GM21737 (cell line): ENCODE data around the gene CDK16.
"Not testable (repeated sequence)": the region's sequence is repeated elsewhere in the genome, so short reads cannot be mapped to it uniquely, and the experiment has no call there.

ENCODE experiments used
- ATAC-seq: cut with Tn5 transposase; IDR thresholded peaks from one replicate; pipeline ENCODE4 v1.9.1; 2021; ENCODE audit warnings: mild to moderate bottlenecking, moderate library complexity; ENCODE audit not compliant: unreplicated experiment

The CDK16 gene

DNA sequence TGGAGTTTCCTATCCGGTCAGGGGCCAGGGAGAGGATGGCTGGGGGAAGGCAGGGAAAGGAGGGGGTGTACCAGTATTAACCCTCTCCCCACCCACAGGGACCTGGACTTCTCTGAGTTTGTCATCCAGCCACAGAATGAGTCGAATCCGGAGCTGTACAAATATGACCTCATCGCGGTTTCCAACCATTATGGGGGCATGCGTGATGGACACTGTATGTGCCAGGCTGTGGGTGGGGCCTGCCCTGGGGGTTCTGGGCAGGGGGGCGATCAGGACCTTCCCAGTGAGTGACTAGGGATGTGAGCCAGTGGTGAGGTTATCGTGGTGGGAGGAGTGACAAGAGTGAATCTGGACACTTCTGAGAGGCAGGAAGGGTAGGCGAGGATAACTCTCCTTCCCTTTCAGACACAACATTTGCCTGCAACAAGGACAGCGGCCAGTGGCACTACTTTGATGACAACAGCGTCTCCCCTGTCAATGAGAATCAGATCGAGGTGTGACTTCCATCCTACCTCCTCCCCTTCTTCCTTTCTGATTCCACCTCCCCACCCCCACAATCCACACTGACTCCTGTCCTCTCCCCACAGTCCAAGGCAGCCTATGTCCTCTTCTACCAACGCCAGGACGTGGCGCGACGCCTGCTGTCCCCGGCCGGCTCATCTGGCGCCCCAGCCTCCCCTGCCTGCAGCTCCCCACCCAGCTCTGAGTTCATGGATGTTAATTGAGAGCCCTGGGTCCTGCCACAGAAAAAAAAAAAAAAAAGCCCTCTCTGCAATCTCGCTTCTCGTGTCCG, 28.9 kb downstream of the CDK16 start:
- no peak for ATAC-seq

DNA sequence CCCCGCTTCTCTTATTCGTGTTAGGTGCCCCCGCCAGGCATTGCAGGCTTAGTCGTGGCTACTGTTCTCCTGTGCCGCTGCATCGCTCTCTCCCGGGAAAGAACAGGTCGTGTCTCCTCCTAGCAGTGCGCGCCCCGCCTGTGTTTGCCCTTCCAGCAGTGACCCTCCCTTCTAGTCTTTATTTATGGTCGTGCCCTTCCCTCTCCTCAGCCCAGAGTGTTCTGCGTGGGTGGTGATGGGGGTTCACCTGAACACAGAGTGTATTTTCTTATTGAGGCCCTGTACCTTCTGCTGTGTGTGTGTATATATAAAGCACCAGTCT, 29.5 kb downstream of the CDK16 start:
- no peak for ATAC-seq

DNA sequence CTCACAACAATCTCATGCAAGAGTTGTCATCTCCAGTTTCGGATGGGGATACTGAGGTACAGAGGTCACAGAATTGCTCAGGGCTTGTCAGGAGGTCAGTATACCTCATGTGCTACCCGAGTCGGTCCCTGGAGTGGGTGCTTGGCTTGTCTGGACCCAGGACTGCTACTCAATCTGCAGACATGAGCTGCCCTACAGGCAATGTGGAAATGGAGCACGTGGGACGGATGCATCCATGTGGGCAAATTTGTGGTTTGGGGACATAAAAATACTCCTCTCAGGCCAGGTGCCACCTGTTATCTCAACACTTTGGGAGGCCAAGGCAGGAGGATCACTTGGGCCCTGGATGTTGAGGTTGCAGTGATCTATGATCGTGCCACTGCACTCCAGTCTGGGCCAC, 30.1 kb downstream of the CDK16 start:
- no peak for ATAC-seq

DNA sequence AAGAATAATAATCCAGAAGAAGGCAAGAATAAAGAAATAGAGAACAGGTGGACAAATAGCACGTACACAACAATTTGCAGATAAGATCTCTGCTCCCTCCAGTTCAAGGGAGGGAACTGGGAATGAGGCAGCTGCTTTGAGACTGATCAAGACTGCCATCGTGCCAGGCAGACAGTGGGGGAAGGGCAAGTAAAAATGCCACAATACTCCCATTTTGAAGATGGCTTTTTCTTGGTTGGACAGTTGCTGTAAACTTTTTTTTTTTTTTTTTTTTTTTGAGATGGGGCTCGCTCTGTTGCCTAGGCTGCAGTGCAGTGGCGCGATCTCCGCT, 31.5 kb downstream of the CDK16 start:
- no peak for ATAC-seq

DNA sequence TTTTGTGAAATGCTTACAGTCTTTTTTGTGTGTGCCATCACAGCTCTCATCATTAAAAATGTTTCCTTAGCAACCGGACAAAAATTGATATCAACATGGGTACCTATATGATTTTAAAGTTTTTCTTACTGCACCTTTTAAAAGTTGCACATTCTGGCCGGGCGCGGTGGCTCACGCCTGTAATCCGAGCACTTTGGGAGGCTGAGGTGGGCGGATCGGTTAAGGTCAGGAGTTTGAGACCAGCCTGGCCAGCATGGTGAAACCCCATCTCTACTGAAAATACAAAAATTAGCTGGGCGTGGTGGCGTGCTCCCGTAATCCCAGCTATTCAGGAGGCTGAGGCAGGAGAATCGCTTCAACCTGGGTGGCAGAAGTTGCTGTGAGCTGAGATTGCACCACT, 39.1 kb downstream of the CDK16 start:
- not testable (repeated sequence) for ATAC-seq

DNA sequence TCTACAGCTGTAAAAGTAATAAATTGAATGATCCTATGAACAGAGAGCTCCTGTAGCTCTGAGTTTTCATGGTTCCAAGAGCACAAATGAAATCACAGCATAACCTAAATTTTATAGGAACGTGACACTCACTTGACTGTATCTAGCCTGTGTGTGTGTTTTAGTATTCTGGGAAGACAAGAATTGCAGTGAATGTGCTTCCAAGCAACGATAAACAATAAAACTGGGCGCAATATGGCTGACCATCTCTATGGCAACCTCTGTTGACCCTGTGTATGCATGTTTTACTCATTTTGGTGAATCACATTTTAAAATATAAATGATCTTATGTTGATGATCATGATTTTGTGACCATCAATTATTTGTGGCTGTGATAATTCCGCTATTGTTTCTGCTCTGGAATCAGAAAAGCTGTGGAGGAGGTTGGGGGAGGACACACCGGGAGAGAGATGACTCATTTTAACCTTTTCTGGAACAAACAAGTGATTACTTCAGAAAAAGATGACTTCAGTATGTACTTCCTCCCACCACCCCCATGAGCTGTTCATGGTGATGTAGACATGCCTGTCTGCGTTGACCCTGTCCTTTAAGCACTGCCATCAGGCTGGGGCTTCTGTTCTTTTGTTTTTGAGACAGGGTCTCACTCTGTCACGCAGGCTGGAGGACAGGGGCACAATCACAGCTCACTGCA, 46.1 kb downstream of the CDK16 start:
- no peak for ATAC-seq

DNA sequence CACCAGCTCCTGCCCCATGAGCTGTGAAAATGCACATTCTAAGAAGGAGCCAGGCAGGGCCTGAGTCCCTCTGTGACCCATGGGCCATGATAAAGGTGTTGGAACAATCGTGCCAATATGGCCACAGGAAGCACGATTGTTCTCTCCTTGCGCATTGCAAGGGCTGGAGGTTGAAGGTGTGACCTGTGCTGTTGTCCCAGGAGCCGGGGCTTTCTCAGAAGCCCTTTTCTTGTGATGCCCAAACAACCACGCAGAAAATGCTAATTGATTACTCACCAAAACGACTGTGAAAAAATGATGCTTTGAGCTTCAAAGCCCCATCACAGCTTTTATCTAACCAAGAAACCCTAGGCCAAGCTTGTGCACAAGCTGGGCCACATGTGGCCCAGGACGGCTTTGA, 48.2 kb downstream of the CDK16 start:
- ATAC-seq, result no peak

DNA sequence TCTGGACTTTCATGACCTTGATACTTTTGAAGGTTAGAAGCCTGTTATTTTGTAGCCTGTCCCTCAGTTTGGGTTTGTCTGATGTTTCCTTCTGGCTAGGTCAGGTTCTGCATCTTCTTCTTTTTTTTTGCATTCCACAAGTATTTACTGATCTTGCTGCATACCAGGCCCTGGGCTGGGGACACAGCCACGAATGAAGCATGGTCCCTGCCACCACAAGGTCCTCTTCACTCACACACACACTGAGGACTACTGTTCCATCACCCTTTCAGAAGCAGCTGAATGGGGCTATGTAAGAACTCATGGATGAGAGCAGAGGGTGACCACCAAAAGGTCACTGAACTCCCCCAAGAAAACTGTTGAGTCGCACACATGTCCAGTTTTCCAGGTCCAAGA, 53.5 kb downstream of the CDK16 start:
- no peak for ATAC-seq

DNA sequence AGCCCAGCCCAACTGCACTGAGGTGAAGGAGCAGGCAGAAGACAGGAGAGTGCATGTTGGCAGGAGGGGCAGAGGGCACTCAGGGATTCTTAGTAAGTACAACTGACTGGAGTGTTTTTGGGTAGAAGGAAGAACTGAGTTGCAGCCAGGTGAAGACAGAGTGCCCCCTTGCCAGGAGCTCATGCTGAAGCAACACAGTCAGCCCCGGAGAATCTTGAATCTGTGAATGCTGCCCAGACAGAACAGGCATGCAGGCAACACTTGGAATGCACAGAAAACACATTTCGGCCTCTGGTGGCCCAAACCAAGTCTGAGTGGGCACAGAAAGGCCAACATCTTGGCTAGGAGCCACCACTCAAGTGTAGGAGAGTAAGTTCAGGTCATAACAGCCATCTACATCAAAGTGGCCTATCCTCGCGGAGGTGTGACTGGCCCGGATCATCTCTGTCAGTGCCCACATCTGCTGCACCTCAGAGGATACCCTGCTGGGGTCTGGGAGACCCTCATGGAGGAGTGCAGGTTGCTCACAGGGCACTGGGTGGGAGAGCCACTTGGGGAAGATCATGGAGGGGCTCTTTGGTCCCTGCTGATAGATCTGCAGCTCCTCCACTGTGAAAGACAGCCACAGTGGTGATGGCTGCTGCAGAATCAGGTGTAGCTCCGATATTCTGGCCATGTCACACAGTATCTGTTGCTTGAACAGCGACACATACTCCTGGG, 54.7 kb downstream of the CDK16 start:
- ATAC-seq, result no peak

DNA sequence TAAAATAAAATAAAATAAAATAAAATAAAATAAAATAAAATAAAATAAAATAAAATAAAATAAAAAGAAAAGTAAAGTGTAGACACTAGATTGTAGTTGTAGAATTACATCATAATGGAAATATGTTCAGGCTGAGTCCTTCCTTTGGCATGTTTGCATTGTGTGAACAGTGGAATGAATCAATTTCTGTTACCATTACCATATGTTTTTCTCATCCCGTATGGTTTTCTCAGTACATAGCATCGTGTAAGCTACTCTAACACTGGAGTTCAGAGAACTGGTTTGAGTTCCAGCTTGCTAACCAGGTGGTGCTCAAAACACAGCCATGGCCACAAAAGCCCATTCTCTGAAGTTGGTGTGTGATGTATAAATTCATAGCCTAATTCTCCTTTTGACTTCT, 60.2 kb downstream of the CDK16 start:
- ATAC-seq, result no peak
